Measurements from ENCODE around the gene SMARCA2.

The SMARCA2 gene

DNA sequence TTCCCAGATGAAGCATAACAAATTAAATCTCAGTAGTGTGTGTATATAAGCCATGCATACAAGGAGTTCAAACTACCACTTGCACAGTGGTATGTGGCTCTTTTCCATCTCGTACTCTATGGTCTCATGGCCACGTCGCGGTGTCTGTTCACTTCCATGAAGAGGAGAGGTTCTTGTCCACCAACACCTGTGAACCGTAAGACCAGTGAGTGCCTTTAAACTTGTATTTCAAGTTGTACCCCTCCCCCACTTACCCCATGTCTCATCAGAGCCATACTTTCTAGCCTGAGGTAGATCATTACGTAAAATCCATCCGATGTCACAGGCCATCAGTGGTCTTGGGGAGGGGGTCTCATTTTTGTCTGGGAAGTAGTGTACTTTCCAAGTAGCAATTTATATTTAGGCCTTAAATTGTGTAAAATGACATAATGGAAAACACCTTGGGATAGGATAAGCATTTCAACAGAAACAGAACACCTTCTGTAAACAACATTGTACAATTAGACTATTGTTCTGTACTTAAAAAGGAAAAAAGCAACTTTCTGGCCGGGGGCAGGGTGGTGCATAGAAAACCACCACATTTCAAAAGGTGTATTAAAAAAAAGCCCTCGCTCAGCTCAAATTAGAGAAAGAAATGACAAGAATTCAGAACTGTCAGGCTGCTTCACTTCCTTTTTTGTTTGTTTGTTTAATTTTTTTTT lies 163.0 kb downstream of the SMARCA2 start:
- no peak for TF ChIP-seq CTCF (IDR thresholded peaks at IDR 0.05; ENCODE audit: low read depth, low read length)
- DNase-seq (ENCODE audit: extremely low read depth, low read depth) = no peak

GRCh38 chr9:2179567-2179966 lies 164.4 kb downstream of the SMARCA2 start:
- no peak for DNase-seq (ENCODE audit: extremely low read depth, low read depth)
- no peak for TF ChIP-seq CTCF (IDR thresholded peaks at IDR 0.05; ENCODE audit: low read depth, low read length)

GRCh38 chr9:2180154-2180553 lies 165.0 kb downstream of the SMARCA2 start:
- DNase-seq (ENCODE audit: extremely low read depth, low read depth) = no peak
- no peak for TF ChIP-seq CTCF (IDR thresholded peaks at IDR 0.05; ENCODE audit: low read depth, low read length)

DNA sequence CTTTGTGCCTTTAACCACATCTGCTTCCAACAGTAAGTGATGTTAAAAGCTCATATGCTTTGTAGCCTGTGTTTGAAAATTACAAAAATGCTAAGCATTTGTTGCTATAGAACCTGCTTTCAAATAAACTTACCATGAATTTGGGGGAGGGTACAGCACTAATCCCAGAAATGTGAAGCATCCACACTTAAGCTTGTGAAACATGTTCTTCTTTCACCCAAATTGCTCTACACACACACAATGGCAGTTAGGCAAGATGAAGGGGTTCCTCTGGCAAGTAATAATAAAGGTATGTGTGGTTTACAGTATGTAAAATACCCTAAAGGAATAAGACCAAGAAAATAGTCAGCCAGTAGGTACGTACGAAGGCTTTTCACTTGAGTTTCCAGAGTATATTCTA lies 165.6 kb downstream of the SMARCA2 start:
- no peak for DNase-seq (ENCODE audit: extremely low read depth, low read depth)
- TF ChIP-seq CTCF (IDR thresholded peaks at IDR 0.05; ENCODE audit: low read depth, low read length) = no peak

GRCh38 chr9:2181792-2182191 lies 166.6 kb downstream of the SMARCA2 start:
- DNase-seq (ENCODE audit: extremely low read depth, low read depth) = no peak
- peak; percentile 42 for TF ChIP-seq CTCF (IDR thresholded peaks at IDR 0.05; ENCODE audit: low read depth, low read length)

DNA sequence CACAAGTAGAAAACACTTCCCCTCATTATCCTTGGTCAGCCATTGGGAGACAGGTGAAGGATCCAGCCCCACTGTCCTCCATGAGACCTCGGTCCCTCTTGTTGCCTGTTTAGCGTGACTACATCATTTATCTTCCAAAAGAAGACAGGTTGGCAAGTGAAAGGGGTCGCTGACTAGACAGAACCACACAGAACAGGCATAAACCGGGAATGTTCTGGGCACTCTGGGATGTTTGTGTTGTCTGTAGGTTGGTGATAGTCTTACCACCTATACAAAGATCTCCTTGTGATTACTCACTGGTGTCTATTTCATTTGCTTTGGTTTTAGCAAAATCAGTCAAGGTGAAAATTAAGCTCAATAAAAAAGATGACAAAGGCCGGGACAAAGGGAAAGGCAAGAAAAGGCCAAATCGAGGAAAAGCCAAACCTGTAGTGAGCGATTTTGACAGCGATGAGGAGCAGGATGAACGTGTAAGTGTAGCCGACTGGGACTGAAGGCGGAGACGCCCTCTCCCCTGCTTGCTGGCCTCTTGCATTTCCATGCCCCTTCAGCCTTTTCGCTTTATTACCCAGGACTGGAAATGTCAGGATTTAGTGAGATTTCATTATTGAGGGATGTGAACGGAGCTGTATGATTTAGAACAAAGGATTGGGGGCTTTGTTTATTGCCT lies 175.9 kb downstream of the SMARCA2 start:
- no peak for DNase-seq (ENCODE audit: extremely low read depth, low read depth)
- no peak for TF ChIP-seq CTCF (IDR thresholded peaks at IDR 0.05; ENCODE audit: low read depth, low read length)

GRCh38 chr9:2191609-2191972 lies 176.4 kb downstream of the SMARCA2 start:
- no peak for TF ChIP-seq CTCF (IDR thresholded peaks at IDR 0.05; ENCODE audit: low read depth, low read length)
- DNase-seq (ENCODE audit: extremely low read depth, low read depth) = no peak
